ENCODE results near the gene FCER2. TPM values are rescaled to one million over a fixed set of nuclear protein-coding genes. Genes with fewer than 3 reads are reported as not detected.

FCER2 gene
- polyA plus RNA-seq, 2 of the 4 experiments (the other 2 are of a cell fraction), result not detected

DNA sequence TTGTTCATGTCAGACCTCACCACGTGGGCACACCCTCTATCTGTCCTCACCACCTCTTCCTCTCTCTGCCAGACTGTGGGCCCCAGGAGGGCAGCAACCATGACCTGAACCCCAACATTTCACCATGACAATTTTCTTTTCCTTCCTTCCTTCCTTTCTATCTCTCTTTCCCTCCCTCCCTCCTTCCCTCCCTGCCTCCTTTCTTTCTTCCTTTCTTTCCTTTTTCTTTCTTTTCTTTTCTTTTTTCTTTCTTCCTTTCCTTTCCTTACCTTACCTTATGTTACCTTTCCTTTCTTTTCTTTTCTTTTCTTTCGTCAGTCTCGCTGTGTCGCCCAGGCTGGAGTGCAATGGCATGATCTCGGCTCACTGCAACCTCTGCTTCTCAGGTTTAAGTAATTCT is 8.7 kb upstream of the FCER2 start:
- POLR2A ChIA-PET, result no interaction called here
- no peak for FAIRE-seq
- Histone ChIP-seq H3K9me3 (no peaks in the 10 kb centered on the region), H3K4me1 (no peaks in the 10 kb centered on the region), H3K27ac (no peak overlapping the region), H3K4me2 (no peak overlapping the region), H3K4me3 (no peak overlapping the region)
- WGBS (ENCODE audit: missing lambda C conversion rate), result 57% methylated on average over 5 of the region's 5 CpGs
- no peak for DNase-seq (ENCODE audit: low read depth in 1 of 2, low spot score in 1 of 2)
- CTCF ChIA-PET, result no interaction called here
- no peak for ATAC-seq
- TF ChIP-seq EP300 (IDR thresholded peaks at IDR 0.05), result no peak
- no peak for TF ChIP-seq POLR2A (IDR thresholded peaks at IDR 0.05; ENCODE audit: low read length)
- no peak for TF ChIP-seq ZSCAN20 (CRISPR knock-in tag; IDR thresholded peaks at IDR 0.05)
- TF ChIP-seq, protein P1, sequence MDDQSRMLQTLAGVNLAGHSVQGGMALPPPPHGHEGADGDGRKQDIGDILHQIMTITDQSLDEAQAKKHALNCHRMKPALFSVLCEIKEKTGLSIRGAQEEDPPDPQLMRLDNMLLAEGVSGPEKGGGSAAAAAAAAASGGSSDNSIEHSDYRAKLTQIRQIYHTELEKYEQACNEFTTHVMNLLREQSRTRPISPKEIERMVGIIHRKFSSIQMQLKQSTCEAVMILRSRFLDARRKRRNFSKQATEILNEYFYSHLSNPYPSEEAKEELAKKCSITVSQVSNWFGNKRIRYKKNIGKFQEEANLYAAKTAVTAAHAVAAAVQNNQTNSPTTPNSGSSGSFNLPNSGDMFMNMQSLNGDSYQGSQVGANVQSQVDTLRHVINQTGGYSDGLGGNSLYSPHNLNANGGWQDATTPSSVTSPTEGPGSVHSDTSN (IDR thresholded peaks at IDR 0.05), result no peak
- TF ChIP-seq, protein P2, sequence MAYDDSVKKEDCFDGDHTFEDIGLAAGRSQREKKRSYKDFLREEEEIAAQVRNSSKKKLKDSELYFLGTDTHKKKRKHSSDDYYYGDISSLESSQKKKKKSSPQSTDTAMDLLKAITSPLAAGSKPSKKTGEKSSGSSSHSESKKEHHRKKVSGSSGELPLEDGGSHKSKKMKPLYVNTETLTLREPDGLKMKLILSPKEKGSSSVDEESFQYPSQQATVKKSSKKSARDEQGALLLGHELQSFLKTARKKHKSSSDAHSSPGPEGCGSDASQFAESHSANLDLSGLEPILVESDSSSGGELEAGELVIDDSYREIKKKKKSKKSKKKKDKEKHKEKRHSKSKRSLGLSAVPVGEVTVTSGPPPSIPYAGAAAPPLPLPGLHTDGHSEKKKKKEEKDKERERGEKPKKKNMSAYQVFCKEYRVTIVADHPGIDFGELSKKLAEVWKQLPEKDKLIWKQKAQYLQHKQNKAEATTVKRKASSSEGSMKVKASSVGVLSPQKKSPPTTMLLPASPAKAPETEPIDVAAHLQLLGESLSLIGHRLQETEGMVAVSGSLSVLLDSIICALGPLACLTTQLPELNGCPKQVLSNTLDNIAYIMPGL (CRISPR knock-in tag; IDR thresholded peaks at IDR 0.05; ENCODE audit: borderline replicate concordance), result no peak
- no peak for TF ChIP-seq ZFP36 (IDR thresholded peaks at IDR 0.05; ENCODE audit: borderline replicate concordance, partially characterized antibody)
- TF ChIP-seq, protein P3, sequence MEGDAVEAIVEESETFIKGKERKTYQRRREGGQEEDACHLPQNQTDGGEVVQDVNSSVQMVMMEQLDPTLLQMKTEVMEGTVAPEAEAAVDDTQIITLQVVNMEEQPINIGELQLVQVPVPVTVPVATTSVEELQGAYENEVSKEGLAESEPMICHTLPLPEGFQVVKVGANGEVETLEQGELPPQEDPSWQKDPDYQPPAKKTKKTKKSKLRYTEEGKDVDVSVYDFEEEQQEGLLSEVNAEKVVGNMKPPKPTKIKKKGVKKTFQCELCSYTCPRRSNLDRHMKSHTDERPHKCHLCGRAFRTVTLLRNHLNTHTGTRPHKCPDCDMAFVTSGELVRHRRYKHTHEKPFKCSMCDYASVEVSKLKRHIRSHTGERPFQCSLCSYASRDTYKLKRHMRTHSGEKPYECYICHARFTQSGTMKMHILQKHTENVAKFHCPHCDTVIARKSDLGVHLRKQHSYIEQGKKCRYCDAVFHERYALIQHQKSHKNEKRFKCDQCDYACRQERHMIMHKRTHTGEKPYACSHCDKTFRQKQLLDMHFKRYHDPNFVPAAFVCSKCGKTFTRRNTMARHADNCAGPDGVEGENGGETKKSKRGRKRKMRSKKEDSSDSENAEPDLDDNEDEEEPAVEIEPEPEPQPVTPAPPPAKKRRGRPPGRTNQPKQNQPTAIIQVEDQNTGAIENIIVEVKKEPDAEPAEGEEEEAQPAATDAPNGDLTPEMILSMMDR (IDR thresholded peaks at IDR 0.05), result no peak
- TF ChIP-seq JUNB (IDR thresholded peaks at IDR 0.05), result no peak
- TF ChIP-seq, protein P4, sequence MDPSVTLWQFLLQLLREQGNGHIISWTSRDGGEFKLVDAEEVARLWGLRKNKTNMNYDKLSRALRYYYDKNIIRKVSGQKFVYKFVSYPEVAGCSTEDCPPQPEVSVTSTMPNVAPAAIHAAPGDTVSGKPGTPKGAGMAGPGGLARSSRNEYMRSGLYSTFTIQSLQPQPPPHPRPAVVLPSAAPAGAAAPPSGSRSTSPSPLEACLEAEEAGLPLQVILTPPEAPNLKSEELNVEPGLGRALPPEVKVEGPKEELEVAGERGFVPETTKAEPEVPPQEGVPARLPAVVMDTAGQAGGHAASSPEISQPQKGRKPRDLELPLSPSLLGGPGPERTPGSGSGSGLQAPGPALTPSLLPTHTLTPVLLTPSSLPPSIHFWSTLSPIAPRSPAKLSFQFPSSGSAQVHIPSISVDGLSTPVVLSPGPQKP (IDR thresholded peaks at IDR 0.05; ENCODE audit: low read depth, low read length), result no peak
- TF ChIP-seq FOXS1 (CRISPR knock-in tag; IDR thresholded peaks at IDR 0.05), result no peak
- TF ChIP-seq KDM5A (IDR thresholded peaks at IDR 0.05), result no peak
- TF ChIP-seq HOXA7 (CRISPR knock-in tag; IDR thresholded peaks at IDR 0.05), result no peak
- no peak for TF ChIP-seq NPAS2 (CRISPR knock-in tag; IDR thresholded peaks at IDR 0.05; ENCODE audit: borderline replicate concordance)

DNA sequence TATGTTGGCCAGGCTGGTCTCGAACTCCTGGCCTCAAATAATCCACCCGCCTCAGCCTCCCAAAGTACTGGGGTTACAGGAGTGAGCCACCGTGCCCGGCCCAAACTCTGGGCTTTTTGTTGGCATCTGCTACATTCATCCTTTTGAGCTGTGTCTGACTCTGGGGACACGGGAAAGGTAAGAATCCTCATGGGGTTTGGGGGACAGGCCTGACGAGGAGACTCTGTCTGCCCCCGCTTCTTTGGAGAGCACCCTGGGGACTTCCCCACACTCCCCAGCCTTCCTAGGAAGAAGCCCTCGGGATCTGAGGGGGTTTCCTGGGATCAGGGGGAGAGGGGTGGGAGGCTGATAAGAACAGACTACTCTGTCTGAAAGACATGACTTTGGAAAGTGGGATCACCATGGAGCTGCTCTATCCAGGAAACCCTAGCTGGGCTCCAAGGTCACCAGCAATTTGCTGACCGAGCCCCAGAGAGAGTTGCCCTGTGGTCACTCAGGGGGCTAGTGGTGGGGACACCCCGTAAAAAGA is 8.1 kb upstream of the FCER2 start:
- no peak for TF ChIP-seq RARB (CRISPR knock-in tag; IDR thresholded peaks at IDR 0.05)
- TF ChIP-seq KDM1A (IDR thresholded peaks at IDR 0.05; ENCODE audit: low read depth), result no peak
- TF ChIP-seq, protein P5, sequence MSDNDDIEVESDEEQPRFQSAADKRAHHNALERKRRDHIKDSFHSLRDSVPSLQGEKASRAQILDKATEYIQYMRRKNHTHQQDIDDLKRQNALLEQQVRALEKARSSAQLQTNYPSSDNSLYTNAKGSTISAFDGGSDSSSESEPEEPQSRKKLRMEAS (IDR thresholded peaks at IDR 0.05), result no peak
- TF ChIP-seq, protein P4 (IDR thresholded peaks at IDR 0.05; ENCODE audit: low read depth, low read length), result no peak
- POLR2A ChIA-PET, result interaction anchor here (0.6 kb wide), 1 partner anchor 235 kb away, joined by 3 read pairs; no protein-coding TSS in a partner anchor
- H3K4me2 ChIP-seq, result no peak overlapping the region
- no peak for FAIRE-seq
- no peaks in the 10 kb centered on the region for H3K4me1 ChIP-seq
- H3K9me3 ChIP-seq, result no peaks in the 10 kb centered on the region
- no peak for DNase-seq (ENCODE audit: low read depth in 1 of 2, low spot score in 1 of 2)
- CTCF ChIA-PET, result no interaction called here
- H3K27ac ChIP-seq, result no peak overlapping the region
- no peak for ATAC-seq
- H3K4me3 ChIP-seq, result no peak overlapping the region
- WGBS (ENCODE audit: missing lambda C conversion rate), result 60% methylated on average over 4 of the region's 10 CpGs
